Measurements from ENCODE around the gene ARHGAP12.
A peak's percentile ranks its signal among the peaks of the same experiment; 100 is the strongest.
"Not testable (repeated sequence)": the region's sequence is repeated elsewhere in the genome, so short reads cannot be mapped to it uniquely, and the experiment has no call there.

Gene ARHGAP12

DNA sequence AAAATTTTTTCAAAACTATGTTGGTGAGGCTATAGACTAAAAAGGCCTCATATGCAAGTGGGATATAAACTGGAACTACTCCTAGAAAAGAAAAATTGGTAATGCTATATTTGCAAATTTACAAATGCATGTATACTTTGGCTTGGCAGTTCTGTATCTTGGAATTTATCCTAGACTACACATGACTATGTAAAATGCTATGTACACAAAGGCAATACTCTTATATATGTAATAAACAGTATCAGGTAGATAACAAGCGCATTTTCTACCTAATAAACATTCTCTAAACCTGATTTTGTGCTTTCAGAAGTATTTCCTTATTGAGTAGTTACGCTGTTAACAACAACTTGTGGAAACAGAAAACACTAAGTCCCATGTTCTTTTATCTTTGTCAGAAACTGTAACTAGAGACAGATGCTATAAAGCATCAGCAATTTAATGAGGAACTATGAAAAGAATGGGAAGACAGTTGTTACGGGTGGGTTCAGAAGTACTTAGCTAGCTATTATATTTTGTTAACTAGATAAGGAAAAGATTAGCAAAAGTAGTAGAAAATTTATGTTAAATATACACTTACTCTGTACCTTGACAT is 107.8 kb downstream of the ARHGAP12 start:
- no peak for DNase-seq (ENCODE audit: low spot score)

DNA sequence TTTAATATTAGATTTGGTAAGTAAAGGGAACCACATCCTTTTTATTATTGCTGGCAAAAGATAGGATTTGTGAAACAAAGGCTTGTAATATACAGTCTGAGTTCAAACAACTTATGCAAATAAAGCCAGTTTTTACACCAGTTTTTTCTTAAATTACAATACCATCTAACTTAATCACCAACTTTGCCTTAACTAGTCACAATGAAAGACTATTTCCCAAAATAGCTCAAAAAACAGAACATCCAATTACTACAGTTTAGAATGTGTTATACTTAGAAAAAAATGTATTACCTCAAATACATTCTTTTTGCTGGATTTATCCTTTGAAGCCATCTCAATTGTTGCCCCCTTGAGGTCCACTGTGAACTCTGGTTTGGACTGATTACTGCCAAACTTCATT is 108.5 kb downstream of the ARHGAP12 start:
- DNase-seq (ENCODE audit: low spot score) = no peak

DNA sequence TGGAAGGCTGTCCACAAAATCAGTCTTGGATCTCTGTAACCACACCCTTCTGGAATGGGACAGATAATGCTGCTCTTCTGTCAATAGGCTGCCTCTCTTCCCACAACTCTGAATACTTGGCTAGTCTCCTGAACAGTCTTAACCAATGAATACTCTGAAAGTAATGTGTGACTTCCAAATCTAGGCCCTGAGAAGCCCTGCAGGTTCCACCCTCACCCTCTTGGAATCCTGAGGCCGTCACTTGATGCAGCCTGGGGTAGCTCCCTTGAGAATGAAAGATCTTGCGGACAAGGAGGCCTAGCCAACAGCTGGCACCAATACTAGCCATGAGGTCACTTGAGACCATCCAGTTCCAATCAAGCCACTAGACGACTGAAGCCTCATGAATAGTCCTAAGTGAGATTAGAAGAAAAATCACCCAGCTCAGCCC is 109.2 kb downstream of the ARHGAP12 start:
- DNase-seq (ENCODE audit: low spot score) = no peak

DNA sequence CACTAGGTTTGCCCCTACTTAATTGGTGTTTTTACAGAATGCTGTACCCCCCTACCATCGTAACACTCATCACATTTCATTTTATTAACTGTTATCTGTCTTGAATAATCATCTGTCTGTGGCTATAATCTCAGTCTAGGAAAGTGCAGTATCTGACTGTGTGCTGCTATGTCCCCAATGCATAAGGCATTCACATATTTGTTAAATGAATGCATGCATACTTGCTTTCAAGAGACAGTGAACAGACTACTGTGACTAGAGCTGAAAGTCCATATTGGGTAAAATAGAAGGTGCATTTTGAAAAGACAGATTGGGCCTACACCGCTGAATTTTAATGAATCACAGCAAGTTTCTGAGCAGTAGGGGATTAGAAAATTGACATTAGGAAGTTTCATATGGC is 112.3 kb downstream of the ARHGAP12 start:
- DNase-seq (ENCODE audit: low spot score) = no peak

DNA sequence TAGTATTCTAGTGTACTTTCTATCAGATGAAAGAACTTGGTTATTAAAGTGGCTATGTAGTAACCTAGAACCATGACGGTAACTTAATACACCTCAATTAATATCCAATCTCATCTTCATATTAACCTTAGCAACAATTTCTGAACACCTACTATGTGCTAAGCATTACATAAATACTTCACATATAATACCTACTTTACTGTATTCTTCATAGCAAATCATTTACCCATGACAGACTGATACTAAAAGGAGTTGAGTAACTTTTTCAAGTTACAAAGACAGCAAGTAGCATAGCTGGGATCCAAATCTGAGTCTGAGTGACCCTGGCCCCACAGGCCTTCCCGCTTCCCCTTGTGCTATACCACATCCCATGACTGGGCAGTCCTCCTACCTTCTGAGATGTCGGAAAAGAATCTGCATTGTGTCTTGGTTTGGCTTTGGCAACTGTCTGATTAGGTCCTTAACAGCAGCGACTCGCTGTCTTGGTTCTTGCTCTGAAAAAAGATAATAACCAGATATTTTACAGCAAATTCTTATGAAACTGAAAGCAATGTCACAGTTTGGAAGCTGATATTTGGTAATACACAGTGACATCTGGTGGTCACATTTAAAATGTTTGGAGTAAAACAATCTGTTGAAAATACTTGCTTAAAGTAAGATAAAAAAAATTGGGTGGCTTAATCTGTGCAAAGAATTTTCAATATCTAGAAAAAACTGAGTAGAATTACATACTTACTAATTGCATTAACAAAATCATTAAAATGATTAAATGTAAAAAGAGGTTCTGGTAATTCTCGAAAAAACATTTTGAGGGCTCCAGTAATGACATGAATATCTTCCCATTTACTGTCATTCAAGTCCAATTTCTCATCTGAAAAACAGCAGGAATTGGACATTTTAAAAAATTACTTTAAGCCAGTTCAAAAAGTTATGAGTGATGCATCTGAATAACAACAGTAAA is 120.1 kb downstream of the ARHGAP12 start:
- peak; percentile 56 for DNase-seq (ENCODE audit: low spot score)

DNA sequence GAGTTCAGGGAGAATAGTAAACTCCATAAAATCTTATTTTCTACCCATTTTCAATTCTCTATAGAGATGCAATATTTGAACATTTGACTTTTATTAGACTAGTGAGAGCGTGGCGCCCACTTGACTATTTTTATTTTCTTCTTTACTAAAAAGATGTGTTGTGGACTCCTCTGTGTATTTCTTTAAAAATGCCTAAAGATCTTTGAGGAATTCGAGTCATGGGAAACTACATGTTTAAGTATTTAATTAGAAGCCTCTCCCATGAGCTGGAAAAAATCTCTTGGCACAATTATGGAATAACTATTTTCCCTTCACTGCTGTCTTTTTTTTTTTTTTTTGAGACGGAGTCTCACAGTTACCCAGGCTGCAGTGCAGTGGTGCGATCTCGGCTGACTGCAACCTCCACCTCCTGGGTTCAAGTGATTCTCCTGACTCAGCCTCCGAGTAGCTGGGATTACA is 124.2 kb downstream of the ARHGAP12 start:
- no peak for DNase-seq (ENCODE audit: low spot score)

DNA sequence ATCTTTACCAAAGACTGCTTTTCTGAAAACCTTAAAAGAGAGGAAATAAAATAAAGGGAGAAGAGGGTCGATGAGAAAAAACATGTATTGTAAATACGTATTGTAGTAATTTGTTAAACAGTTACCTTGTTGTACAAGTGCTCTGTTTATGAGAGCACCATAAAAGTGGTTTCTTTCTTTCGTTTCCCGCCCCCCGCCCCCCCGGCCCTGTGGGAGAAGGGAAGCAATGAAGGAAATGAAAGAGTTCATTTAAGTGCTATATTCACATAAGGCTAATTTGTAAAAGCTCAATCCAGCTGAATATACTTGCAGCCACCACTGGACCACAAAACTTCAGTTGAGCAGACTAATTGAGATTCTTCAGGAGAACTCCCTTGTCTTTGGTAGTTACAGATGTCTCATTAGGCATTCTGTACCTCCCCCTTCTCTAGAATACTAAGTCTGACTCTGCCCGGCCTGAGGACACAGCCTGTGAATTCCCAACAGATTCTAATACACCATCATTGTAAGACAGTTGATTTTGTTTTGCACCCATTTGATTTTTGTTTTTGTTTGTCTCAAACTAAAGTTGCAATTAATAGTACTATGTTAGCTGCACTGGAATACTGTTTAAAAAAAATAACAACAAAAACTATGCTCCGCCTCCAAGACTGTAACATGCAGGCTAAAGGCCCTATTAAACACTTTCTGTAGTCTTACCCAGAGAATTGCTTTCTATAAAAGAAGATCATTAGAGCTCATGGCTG is 124.9 kb downstream of the ARHGAP12 start:
- no peak for DNase-seq (ENCODE audit: low spot score)

DNA sequence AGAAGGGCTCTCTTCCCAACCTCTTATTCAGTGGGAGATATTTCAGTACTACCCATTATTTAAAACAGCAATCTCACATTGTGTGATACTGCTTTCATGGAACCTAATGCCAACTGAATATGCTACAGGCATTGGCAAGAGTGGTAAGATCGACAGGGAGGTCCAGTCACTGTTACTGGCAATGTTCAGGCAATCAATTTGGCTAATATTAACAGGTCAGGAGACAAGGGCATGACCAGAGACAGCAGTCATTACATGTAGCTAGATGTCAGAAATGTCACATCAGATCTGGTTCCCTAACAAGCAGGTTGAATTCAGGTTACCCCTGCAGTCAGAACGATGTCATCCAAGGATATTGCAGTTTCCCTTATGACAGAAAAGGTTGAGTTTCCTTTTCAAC is 129.4 kb downstream of the ARHGAP12 start:
- no peak for DNase-seq (ENCODE audit: low spot score)

DNA sequence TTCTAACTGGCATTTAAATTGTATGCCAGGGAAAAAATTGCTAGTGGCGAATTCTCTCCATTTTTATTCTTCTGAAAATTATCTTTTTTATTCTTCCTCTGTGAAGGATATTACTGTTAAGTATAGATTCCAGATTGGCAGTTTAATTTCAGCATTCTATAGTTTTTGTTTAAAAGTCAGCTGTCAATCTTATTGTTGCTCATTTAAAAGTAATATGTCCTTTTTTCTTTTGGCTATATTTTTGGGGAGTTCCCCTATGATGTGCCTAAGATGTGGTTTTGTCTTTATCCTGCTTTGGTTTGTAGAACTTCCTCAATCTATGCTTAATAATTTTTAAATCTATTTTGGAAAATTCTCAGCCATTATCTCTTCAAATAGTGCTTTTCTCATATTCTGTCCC is 135.9 kb downstream of the ARHGAP12 start:
- DNase-seq (ENCODE audit: low spot score) = no peak

DNA sequence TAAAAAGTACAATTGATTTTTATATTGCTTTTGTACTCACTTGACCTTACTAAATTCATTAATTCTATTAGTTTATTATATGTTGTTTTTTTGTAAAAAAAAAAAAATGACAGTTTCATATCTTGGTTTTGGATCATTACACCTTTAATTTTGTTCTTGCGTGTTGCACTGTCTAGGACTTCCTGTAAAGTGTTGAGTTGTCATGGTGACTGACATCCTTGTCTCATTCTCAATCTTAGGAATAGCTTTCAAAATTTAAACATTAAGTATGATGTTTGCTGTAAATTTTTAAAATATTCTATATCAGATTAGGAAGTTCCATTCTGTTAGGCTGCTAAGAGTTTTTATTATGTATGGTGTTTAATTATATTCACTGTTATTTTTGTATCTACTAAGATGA is 139.1 kb downstream of the ARHGAP12 start:
- DNase-seq (ENCODE audit: low spot score) = no peak

DNA sequence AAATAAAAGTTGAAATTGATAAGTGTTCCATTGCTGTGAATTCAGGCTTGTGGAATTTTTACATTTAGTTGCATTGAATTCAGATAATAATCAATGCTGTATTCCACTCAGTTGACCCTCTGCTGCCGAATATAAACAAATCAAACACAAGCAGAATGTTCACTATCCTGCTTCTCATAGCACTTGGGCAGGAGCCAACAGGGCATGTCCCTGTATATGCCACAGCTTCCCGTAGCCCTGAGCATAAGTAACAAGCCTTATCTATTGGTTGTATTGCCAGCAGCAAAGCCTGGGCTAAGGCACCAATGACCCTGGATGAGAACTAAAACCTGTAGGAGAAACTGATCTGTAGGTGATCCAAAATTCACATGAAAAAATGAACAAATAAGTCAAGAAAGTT is 145.9 kb downstream of the ARHGAP12 start:
- DNase-seq (ENCODE audit: low spot score) = no peak

DNA sequence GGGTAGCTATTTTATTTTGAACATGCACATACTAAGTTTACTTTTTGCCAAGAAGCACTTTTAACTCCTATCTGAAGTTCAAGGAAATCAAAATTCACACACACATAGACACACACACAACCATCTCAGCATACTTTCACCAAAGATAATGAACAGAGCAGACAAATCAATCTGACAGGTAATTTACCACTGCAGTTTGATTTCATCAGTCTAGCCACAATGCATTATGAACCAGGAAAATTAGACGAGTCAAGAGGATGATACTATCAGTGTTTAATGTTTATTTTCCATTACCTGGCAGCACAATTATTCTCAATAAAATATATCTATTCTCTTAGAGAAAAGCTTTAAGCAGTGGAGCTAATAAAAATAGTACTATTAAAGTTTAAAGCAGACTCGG is 147.9 kb downstream of the ARHGAP12 start:
- no peak for DNase-seq (ENCODE audit: low spot score)

DNA sequence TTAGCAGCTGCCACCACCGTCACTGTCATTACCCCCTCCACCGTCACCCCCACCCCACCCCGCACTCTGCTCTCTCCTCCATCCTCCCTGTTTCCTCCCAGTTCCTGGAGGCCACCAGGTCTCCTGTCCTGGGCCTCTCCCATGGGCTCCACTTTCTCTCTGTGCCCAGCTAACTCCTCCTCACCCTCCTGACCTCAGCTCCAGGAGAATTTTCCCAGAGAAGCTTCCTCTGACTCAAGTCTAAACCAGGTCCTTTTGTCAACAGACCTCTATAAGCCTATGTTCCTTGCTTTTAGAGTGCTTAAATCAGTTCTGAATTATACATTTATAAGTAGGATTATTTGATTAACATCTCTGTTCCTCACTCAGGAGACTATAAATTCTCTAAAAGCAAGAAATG is 150.0 kb downstream of the ARHGAP12 start:
- DNase-seq (ENCODE audit: low spot score) = no peak

DNA sequence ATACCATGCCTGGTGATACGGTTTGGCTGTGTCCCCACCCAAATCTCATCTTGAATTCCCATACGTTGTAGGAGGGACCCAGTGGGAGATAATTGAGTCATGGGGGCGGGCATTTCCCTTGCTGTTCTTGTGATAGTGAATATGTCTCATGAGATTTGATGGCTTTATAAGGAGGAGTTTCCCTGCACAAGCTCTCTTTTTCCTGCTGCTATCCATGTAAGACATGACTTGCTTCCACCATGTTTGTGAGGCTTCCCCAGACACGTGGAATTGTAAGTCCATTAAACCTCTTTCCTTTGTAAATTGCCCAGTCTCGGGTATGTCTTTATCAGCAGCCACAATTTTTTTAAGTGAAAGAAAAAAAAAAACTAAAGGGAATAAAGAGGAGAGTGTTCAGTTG is 152.5 kb downstream of the ARHGAP12 start:
- no peak for DNase-seq (ENCODE audit: low spot score)

DNA sequence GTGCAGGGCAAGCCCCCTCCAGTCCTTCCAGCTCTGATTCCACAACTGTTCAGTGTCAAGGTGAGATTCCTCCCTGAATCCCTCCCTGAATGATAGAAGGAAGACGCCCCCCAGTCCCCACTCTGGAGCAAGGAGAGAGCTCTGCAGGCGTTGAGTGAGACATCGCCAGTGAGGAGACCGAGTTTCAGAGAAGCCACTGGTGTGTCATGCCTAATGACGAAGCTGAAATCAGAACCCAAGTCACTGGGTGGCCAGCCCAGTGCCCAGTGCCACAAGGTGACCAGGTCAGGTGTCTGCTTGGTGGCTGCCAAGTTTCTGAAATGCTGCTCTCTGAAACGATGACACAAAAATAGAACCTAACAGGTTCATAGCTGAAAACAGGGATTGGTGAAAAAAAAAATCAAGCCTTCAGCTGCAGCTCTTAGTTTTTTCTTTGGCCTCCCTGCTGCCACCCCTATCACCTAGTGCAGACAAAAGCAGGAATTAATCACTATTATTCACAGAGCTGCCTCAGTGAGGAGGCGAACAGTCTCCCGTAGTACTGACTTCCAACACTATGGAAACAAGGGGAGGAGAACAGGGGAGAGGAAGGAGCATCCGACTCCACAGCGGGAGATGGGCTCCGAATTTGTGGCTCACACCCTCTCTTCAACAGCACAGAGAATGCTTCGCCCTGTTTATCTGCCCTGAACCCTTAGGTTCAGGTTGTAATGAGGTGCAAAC is 153.5 kb downstream of the ARHGAP12 start:
- DNase-seq (ENCODE audit: low spot score) = no peak

DNA sequence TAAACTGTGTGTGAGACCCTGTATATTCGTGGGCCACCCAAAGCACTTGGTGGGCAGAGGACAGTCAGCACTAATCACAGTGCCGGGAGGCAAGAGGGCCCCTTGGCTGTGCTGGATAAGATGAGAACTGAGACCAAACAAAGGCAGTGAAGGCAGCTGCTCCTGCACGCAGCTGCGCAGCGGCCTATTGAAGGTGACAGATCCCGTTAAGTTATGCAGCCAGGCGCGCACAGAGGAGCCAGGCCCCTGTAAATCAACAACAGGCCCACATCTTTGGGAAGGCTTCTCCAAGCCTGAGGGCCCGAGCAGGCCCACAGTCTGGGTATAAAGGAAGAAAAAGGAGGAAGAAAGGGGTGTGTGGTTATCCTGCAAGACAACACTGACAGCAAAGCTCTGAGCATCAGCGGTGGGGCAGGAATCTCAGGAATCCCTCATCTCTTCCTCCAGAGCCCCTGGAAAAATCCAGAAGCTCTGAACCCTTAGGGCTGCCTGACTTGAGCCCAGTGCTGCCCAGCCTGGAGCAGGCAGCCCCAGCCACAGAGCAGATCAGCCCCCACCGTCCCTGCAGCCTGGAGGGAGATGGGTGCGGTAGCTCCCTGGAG is 154.2 kb downstream of the ARHGAP12 start:
- DNase-seq (ENCODE audit: low spot score) = no peak

DNA sequence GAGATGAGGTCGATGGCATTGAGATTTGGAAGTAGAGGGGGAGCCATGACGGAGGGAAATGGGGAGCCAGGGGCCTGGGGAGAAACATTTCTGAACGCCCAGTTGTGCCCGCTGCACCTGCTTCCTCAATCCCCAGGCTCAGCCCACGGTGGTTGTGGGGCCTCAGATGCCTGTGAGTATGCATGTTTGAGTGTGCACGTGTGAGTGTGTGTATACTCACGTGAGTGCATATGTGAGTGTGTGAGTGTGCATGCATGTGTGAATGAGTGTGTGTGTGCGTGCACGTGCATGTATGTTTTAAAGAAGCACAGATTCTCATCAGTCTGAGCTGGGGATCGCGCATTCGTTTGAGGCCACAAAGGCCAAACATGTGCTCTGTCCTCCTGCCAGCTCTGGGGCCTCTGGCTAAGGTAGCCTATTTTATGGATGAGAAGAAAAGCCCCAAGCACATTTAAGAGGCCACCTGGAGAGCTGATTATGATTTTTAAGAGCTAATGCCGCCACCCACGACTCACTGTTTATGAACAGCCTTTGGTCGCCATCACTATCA is 154.8 kb downstream of the ARHGAP12 start:
- DNase-seq (ENCODE audit: low spot score) = no peak

DNA sequence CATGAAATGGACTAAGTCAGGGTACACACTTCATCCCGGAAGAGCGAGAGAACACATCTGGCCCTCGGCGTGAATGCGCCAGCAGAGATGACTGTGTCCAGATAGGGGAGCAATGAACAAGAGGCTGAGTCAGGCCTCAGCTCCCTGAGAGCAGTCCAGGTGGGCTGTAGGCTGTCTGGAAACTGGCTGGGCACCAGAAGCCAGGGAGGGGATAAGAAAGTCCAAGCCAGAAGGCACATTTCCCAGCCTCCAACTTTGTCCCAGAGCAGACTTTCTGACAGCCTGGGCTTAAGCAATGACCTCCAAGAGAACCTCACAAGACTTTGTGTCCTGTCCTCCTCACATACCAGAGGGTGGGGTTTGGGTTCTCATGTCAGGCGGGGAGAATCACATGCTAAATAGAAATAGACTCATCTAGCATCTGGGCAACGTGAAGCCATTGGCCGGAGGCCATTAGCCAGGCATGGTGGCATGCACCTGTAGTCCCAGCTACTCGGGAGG is 157.2 kb downstream of the ARHGAP12 start:
- DNase-seq (ENCODE audit: low spot score) = no peak

DNA sequence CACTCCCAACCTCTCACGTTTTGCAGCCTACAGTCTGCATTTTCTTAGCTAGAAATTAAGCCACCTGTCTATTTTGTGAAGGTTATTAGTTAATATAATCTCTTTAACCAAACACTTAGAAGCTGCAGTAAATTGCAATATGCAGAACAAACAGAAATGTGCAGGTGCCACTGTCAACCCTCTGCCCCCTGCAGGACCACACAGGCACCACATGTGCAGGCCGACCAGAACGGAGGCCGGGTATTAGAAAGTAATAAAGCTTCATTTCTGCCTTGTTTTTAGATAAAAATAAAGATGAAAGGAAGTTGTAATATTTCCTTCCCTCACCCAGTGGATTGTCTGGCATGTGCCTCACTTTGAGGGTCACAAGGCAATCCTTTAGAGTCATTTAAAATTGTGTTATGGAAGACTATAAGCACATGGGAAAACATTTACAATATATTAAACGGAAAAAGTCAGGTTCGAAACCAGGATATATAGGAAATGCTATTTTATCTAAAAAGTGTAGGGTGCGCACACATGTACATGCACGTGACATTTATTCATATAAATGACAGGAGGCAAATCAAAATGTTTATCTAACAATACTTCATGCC is 158.2 kb downstream of the ARHGAP12 start:
- DNase-seq (ENCODE audit: low spot score) = no peak

DNA sequence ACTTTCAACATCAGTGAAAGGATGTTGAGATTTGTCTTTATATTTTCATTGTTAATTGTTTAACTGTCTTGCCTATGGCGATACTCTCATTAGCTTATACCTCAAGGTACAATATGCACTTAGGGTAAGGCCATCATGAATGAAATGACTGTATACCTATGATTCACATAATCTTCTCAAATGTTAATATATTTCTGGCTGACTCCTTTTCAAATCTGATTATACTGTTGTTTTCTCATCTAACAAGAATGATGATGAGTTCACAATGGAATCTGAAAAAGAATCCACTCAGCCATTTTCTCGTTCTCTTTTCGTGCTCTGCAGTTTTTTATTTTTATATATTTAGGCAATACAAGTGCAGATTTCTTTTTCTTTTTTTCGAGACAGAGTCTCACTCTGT is 159.1 kb downstream of the ARHGAP12 start:
- DNase-seq (ENCODE audit: low spot score) = no peak

DNA sequence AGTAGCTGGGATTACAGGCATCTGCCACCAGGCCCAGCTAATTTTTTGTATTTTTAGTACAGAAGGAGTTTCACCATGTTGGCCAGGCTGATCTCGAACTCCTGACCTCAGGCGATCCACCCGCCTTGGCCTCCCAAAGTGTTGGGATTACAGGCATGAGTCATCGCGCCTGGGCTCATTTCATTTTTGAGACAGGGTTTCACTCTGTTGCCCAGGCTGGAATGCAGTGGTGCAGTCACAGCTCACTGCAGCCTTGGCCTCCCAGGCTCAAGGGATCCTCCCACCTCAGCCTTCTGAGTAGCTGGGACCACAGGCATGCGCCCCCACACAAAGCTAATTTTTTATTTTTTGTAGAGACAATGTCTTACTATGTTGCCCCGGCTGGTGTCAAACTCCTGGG is 159.7 kb downstream of the ARHGAP12 start:
- DNase-seq (ENCODE audit: low spot score) = not testable (repeated sequence)

All from hematopoietic multipotent progenitor cell treated with erythropoietin and hydrocortisone succinate and interleukin-3 and kit ligand, for 17 days (in vitro differentiated cells).